ENCODE data around the gene PDRG1. TPM values are rescaled to one million over a fixed set of nuclear protein-coding genes. Genes with fewer than 3 reads are reported as not detected.

The PDRG1 gene
- total and polyA plus RNA-seq, 7 donors, result 7.8 to 37.5 (median 12.9) TPM

- ATAC-seq (no peak), DNase-seq (no peak)
- H3K4me1 ChIP-seq, result no peaks in the 10 kb centered on the region
- H3K9me3 ChIP-seq, result no peaks in the 10 kb centered on the region
- no peak overlapping the region for H3K4me3 ChIP-seq
- no peaks in the 10 kb centered on the region for H3K36me3 ChIP-seq (ENCODE audit: insufficient read depth in 1 of 2, low read depth in 1 of 2)
- TF ChIP-seq, protein P1, sequence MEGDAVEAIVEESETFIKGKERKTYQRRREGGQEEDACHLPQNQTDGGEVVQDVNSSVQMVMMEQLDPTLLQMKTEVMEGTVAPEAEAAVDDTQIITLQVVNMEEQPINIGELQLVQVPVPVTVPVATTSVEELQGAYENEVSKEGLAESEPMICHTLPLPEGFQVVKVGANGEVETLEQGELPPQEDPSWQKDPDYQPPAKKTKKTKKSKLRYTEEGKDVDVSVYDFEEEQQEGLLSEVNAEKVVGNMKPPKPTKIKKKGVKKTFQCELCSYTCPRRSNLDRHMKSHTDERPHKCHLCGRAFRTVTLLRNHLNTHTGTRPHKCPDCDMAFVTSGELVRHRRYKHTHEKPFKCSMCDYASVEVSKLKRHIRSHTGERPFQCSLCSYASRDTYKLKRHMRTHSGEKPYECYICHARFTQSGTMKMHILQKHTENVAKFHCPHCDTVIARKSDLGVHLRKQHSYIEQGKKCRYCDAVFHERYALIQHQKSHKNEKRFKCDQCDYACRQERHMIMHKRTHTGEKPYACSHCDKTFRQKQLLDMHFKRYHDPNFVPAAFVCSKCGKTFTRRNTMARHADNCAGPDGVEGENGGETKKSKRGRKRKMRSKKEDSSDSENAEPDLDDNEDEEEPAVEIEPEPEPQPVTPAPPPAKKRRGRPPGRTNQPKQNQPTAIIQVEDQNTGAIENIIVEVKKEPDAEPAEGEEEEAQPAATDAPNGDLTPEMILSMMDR (IDR thresholded peaks at IDR 0.05), result no peak
- intact Hi-C loops (cut with DNase I), result no loop called here
- H3K27me3 ChIP-seq (ENCODE audit: insufficient read depth in 3 of 3, low read length in 2 of 3), result peaks cover 0 to 51% (median 6%) of the 10 kb centered on the region in 3 donors
- no peak overlapping the region for H3K27ac ChIP-seq
- WGBS, 3 donors, result 62 to 69% (median 64%) methylated on average over 6 of the region's 6 CpGs
Measured at GRCh38 chr20:31963889-31964288, 12.0 kb upstream of the PDRG1 start.

GRCh38 chr20:31962761-31963160 is 10.9 kb upstream of the PDRG1 start:
- TF ChIP-seq, protein P1 (IDR thresholded peaks at IDR 0.05), result no peak
- no peak overlapping the region for H3K4me3 ChIP-seq
- no peaks in the 10 kb centered on the region for H3K36me3 ChIP-seq (ENCODE audit: insufficient read depth in 1 of 2, low read depth in 1 of 2)
- H3K9me3 ChIP-seq, result no peaks in the 10 kb centered on the region
- ATAC-seq, result no peak
- WGBS, 3 donors, result 21 to 32% (median 23%) methylated on average over 2 of the region's 2 CpGs
- H3K27ac ChIP-seq, result no peak overlapping the region
- intact Hi-C loops (cut with DNase I), result no loop called here
- H3K4me1 ChIP-seq, result no peaks in the 10 kb centered on the region
- no peak for DNase-seq
- peaks cover 0 to 52% (median 6%) of the 10 kb centered on the region in 3 donors for H3K27me3 ChIP-seq (ENCODE audit: insufficient read depth in 3 of 3, low read length in 2 of 3)

DNA sequence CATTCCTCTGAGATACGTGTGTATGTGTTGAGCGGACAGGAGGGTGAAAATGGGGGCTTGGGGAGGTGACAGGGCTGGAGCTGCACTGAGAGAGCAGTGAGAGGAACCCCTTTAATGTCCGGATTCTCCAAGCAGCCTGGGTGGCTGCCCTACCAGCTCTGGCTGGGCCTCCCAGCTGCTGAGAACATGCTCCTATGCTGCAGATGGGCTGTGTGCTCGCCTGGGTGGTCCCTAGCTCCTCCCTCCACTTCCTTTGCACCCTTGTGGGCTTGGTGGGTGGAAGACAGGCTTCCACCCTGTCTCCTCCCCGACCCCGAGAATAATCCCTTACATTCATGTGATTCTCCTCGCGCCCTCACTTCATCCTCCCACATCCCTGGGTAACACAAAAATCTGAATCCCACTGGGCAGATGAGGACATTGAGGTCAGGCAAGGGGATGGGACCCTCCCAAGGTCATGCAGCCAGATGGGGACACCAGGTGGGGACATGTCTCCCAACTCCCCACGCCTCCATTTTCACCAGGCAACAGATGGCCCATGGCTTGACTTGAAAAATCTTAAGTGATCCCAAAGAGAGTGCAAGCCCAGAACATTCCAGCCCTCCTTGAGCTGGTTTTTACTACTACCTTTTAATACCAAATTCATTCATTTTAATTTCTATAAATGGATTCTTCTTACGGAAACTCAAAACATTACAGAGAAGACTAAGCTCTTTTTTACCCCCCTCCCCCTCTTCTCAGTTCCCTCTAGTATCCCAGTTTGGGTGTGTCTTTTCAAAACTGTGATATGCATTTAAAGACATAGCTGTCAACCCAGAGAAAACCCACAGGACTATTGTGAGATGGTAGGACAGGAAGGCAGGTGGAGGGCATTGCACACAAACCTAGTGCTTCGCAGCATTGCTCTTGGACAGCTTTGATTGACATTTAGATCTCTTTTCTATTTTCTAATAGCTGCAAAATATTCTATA is 5.0 kb upstream of the PDRG1 start:
- Histone ChIP-seq H3K27ac (no peak overlapping the region), H3K27me3 (ENCODE audit: insufficient read depth in 3 of 3, low read length in 2 of 3) (peaks cover 0 to 29% (median 0%) of the 10 kb centered on the region in 3 donors), H3K36me3 (ENCODE audit: insufficient read depth in 1 of 2, low read depth in 1 of 2) (no peaks in the 10 kb centered on the region), H3K4me3 (no peak overlapping the region), H3K4me1 (no peaks in the 10 kb centered on the region), H3K9me3 (no peaks in the 10 kb centered on the region)
- no peak for DNase-seq
- TF ChIP-seq, protein P1 (IDR thresholded peaks at IDR 0.05), result no peak
- intact Hi-C loops (cut with DNase I), result no loop called here
- WGBS, 3 donors, result 30 to 34% (median 32%) methylated on average over 11 of the region's 11 CpGs
- no peak for ATAC-seq

- Histone ChIP-seq H3K4me3 (no peak overlapping the region), H3K9me3 (no peaks in the 10 kb centered on the region), H3K27me3 (ENCODE audit: insufficient read depth in 3 of 3, low read length in 2 of 3) (peaks cover 0 to 20% (median 0%) of the 10 kb centered on the region in 3 donors), H3K36me3 (ENCODE audit: insufficient read depth in 1 of 2, low read depth in 1 of 2) (peaks cover 0 to 9% of the 10 kb centered on the region in 2 donors), H3K4me1 (peaks cover 11% of the 10 kb centered on the region), H3K27ac (no peak overlapping the region)
- TF ChIP-seq, protein P1 (IDR thresholded peaks at IDR 0.05), result no peak
- WGBS, 3 donors, result 58 to 77% (median 75%) methylated on average over 1 of the region's 1 CpG
- ATAC-seq (no peak), DNase-seq (no peak)
- intact Hi-C loops (cut with DNase I), result loop anchor here in 1 of 2 donors (5.0 kb wide), 2 partner anchors 102 to 132 kb away; no protein-coding TSS in a partner anchor
Measured at GRCh38 chr20:31954500-31954899, 2.7 kb upstream of the PDRG1 start.

Measured in psoas muscle (tissue), 8 donors.